Measurements from ENCODE around the gene MCCC1. TPM values are rescaled to one million over a fixed set of nuclear protein-coding genes. Genes with fewer than 3 reads are reported as not detected.

MCCC1 gene
- total RNA-seq, 1 donor from 2014 or later = 17.9 TPM

GRCh38 chr3:183050706-183051105 lies 48.6 kb downstream of the MCCC1 start:
- Mint-ChIP-seq H3K27ac (ENCODE audit: unreplicated experiment) (no peak overlapping the region), H3K9me3 (ENCODE audit: unreplicated experiment) (no peaks in the 10 kb centered on the region), H3K4me1 (ENCODE audit: low read depth, unreplicated experiment) (no peaks in the 10 kb centered on the region), H3K27me3 (ENCODE audit: unreplicated experiment) (no peaks in the 10 kb centered on the region), H3K4me3 (ENCODE audit: unreplicated experiment) (no peak overlapping the region), H3K36me3 (ENCODE audit: unreplicated experiment) (peaks cover 10% of the 10 kb centered on the region)
- DNase-seq = no peak
- no peak for TF ChIP-seq CTCF (IDR thresholded peaks at IDR 0.05; ENCODE audit: partially characterized antibody, unreplicated experiment)

- peaks cover 10% of the 10 kb centered on the region for H3K36me3 Mint-ChIP-seq (ENCODE audit: unreplicated experiment)
- no peaks in the 10 kb centered on the region for H3K27me3 Mint-ChIP-seq (ENCODE audit: unreplicated experiment)
- H3K27ac Mint-ChIP-seq (ENCODE audit: unreplicated experiment) = no peak overlapping the region
- H3K9me3 Mint-ChIP-seq (ENCODE audit: unreplicated experiment) = no peaks in the 10 kb centered on the region
- H3K4me1 Mint-ChIP-seq (ENCODE audit: low read depth, unreplicated experiment) = no peaks in the 10 kb centered on the region
- no peak overlapping the region for H3K4me3 Mint-ChIP-seq (ENCODE audit: unreplicated experiment)
- no peak for DNase-seq
- TF ChIP-seq CTCF (IDR thresholded peaks at IDR 0.05; ENCODE audit: partially characterized antibody, unreplicated experiment) = no peak
These were observed 52.4 kb downstream of the MCCC1 start for GRCh38 chr3:183046883-183047282.

GRCh38 chr3:183044547-183045229 lies 54.6 kb downstream of the MCCC1 start:
- H3K27ac Mint-ChIP-seq (ENCODE audit: unreplicated experiment) = no peak overlapping the region
- H3K9me3 Mint-ChIP-seq (ENCODE audit: unreplicated experiment) = no peaks in the 10 kb centered on the region
- no peaks in the 10 kb centered on the region for H3K27me3 Mint-ChIP-seq (ENCODE audit: unreplicated experiment)
- H3K36me3 Mint-ChIP-seq (ENCODE audit: unreplicated experiment) = no peaks in the 10 kb centered on the region
- no peak for TF ChIP-seq CTCF (IDR thresholded peaks at IDR 0.05; ENCODE audit: partially characterized antibody, unreplicated experiment)
- H3K4me3 Mint-ChIP-seq (ENCODE audit: unreplicated experiment) = no peak overlapping the region
- H3K4me1 Mint-ChIP-seq (ENCODE audit: low read depth, unreplicated experiment) = no peaks in the 10 kb centered on the region
- DNase-seq = no peak

- no peak overlapping the region for H3K4me3 Mint-ChIP-seq (ENCODE audit: unreplicated experiment)
- H3K27ac Mint-ChIP-seq (ENCODE audit: unreplicated experiment) = no peak overlapping the region
- DNase-seq = no peak
- no peaks in the 10 kb centered on the region for H3K27me3 Mint-ChIP-seq (ENCODE audit: unreplicated experiment)
- no peaks in the 10 kb centered on the region for H3K4me1 Mint-ChIP-seq (ENCODE audit: low read depth, unreplicated experiment)
- TF ChIP-seq CTCF (IDR thresholded peaks at IDR 0.05; ENCODE audit: partially characterized antibody, unreplicated experiment) = no peak
- H3K9me3 Mint-ChIP-seq (ENCODE audit: unreplicated experiment) = no peaks in the 10 kb centered on the region
- H3K36me3 Mint-ChIP-seq (ENCODE audit: unreplicated experiment) = peaks cover 10% of the 10 kb centered on the region
These were observed 60.5 kb downstream of the MCCC1 start for GRCh38 chr3:183038757-183039156.

- Mint-ChIP-seq H3K27ac (ENCODE audit: unreplicated experiment) (no peak overlapping the region), H3K36me3 (ENCODE audit: unreplicated experiment) (peaks cover 10% of the 10 kb centered on the region), H3K4me1 (ENCODE audit: low read depth, unreplicated experiment) (no peaks in the 10 kb centered on the region), H3K9me3 (ENCODE audit: unreplicated experiment) (no peaks in the 10 kb centered on the region), H3K27me3 (ENCODE audit: unreplicated experiment) (no peaks in the 10 kb centered on the region), H3K4me3 (ENCODE audit: unreplicated experiment) (no peak overlapping the region)
- TF ChIP-seq CTCF (IDR thresholded peaks at IDR 0.05; ENCODE audit: partially characterized antibody, unreplicated experiment) = no peak
- no peak for DNase-seq
These were observed 61.1 kb downstream of the MCCC1 start for GRCh38 chr3:183038221-183038620.
